SIG-M5 treated with dmso at 0.1 percent for 504 hours (cell line): ENCODE results near the gene ALAS1.

ENCODE experiments used
- DNase-seq: peaks from one replicate; lab custom pipeline; 2025; ENCODE audit not compliant: unreplicated experiment; lab: John Stamatoyannopoulos, UW

Gene ALAS1

GRCh38 chr3:52220380-52221026, 22.5 kb downstream of the ALAS1 start:
- peak; percentile 78 for DNase-seq

GRCh38 chr3:52221141-52221562, 23.2 kb downstream of the ALAS1 start:
- no peak for DNase-seq

- no peak for DNase-seq
These were observed 23.8 kb downstream of the ALAS1 start for GRCh38 chr3:52221563-52222318.

GRCh38 chr3:52222319-52223221, 24.6 kb downstream of the ALAS1 start:
- no peak for DNase-seq

GRCh38 chr3:52223449-52224408, 25.8 kb downstream of the ALAS1 start:
- DNase-seq, result no peak

- DNase-seq, result peak; percentile 91
These were observed 27.7 kb downstream of the ALAS1 start, which contains the start of gene TLR9 for GRCh38 chr3:52225452-52226228. Gene TLR9 (minus strand): TSS chr3:52225645. CDS start chr3:52225529, 116 bp downstream.

- no peak for DNase-seq
These were observed 28.4 kb downstream of the ALAS1 start for GRCh38 chr3:52226229-52226817.

- DNase-seq, result no peak
These were observed 29.2 kb downstream of the ALAS1 start for GRCh38 chr3:52227117-52227516.

- no peak for DNase-seq
These were observed 29.8 kb downstream of the ALAS1 start for GRCh38 chr3:52227766-52228165.

GRCh38 chr3:52228266-52228665, 30.3 kb downstream of the ALAS1 start:
- DNase-seq, result no peak

GRCh38 chr3:52228751-52229291, 30.9 kb downstream of the ALAS1 start:
- no peak for DNase-seq

GRCh38 chr3:52229656-52230055, 31.7 kb downstream of the ALAS1 start:
- no peak for DNase-seq

- no peak for DNase-seq
These were observed 32.5 kb downstream of the ALAS1 start for GRCh38 chr3:52230461-52230860.

GRCh38 chr3:52230889-52231499, 33.0 kb downstream of the ALAS1 start:
- DNase-seq, result no peak

- DNase-seq, result no peak
These were observed 33.7 kb downstream of the ALAS1 start for GRCh38 chr3:52231502-52232278.

GRCh38 chr3:52232279-52233107, 34.5 kb downstream of the ALAS1 start:
- no peak for DNase-seq

GRCh38 chr3:52233108-52233591, 35.2 kb downstream of the ALAS1 start:
- no peak for DNase-seq
